Transverse colon (tissue), 4 donors: ENCODE measurements around the gene OR5D16. TPM values are rescaled to one million over a fixed set of nuclear protein-coding genes. Genes with fewer than 3 reads are reported as not detected.
A peak's percentile ranks its signal among the peaks of the same experiment; 100 is the strongest.
"Not testable (repeated sequence)": the region's sequence is repeated elsewhere in the genome, so short reads cannot be mapped to it uniquely, and the experiment has no call there.

ENCODE experiments used
- DNase-seq: peaks from one replicate; pipeline ENCODE4 v3.0.0-alpha.2; 2019
- H3K27ac ChIP-seq, 4 donors: fragments of 200-600 bp; sonication (generic); 2 replicates each; pipeline ENCODE4 v1.5.1; 2016 to 2018; ENCODE audit warnings: inconsistent platforms in 4 of 4
- H3K27me3 ChIP-seq: fragments of 200-600 bp; sonication (generic); 2 replicates; pipeline ENCODE4 v1.5.1; 2017; ENCODE audit warnings: inconsistent platforms
- H3K36me3 ChIP-seq, 4 donors: fragments of 200-600 bp; sonication (generic); 2 replicates each; pipeline ENCODE4 v1.5.1; 2017 to 2019; ENCODE audit warnings: inconsistent platforms in 4 of 4
- H3K4me1 ChIP-seq, 4 donors: fragments of 200-600 bp; sonication (generic); 2 replicates each; pipeline ENCODE4 v1.5.1; 2017 to 2020; ENCODE audit warnings: inconsistent platforms in 4 of 4
- H3K4me3 ChIP-seq, 4 donors: fragments of 200-600 bp; sonication (generic); 1 replicate in 1 of 4; 2 replicates in 3 of 4; pipeline versions ENCODE4 v1.5.1 to v1.6.1; 2017 to 2019; ENCODE audit warnings: inconsistent platforms in 4 of 4
- H3K9me3 ChIP-seq, 2 donors: fragments of 200-600 bp; sonication (generic); 2 replicates each; pipeline ENCODE4 v1.5.1; 2017 to 2019; ENCODE audit warnings: inconsistent platforms in 2 of 2
- EP300 ChIP-seq: sonication (generic); formaldehyde crosslinking; IDR thresholded peaks from one replicate; pipeline ENCODE4 v1.6.1; 2017; ENCODE audit warnings: antibody characterized with exemption, low read depth
- POLR2A ChIP-seq: fragments of 450-650 bp; IDR thresholded peaks from one replicate; pipeline ENCODE4 v1.6.1; 2016; ENCODE audit warnings: antibody characterized with exemption, mild to moderate bottlenecking, moderate library complexity
- POLR2AphosphoS5 ChIP-seq, 3 donors: sonication (generic); formaldehyde crosslinking; IDR thresholded peaks; one replicate each; pipeline ENCODE4 v1.6.1; 2016; ENCODE audit warnings: antibody characterized with exemption in 3 of 3
- WGBS, 2 donors: methylation state at CpG; one replicate each; pipeline ENCODE4 v1.1.5; 2018; ENCODE audit warnings: low coverage in 1 of 2; 5-methylcytosine and 5-hydroxymethylcytosine counted together
- in situ Hi-C, 4 donors: fragments of 200-750 bp; cut with MboI; loops; one replicate each; pipeline versions ENCODE4 v1.15.0 to v1.15.1; 2017; ENCODE audit warnings: low sequenced_read_pairs in 3 of 4, low pct_ligation_motif_present in 1 of 4, low pct_unique_long_range_greater_than_20kb in 1 of 4
- intact Hi-C: fragments of 100-400 bp; cut with DNase I; formaldehyde crosslinking; loops from one replicate; pipeline ENCODE4 v1.15.1; 2023; ENCODE audit warnings: low total_unique reads
- total RNA-seq, 4 donors: library from RNA; depleted of rRNA; stranded (reverse); fragments of >200 nt; gene quantifications; one replicate each; pipeline ENCODE4 v1.1.0, GENCODE V29; 2016
- TF ChIP-seq, protein P1 (sequence below), 5 experiments: fragments of 200-600 bp in 3 of 5; fragments of 450-650 bp in 2 of 5; sonication (generic) in 3 of 5; IDR thresholded peaks; 1 replicate in 2 of 5; 2 replicates in 3 of 5; pipeline ENCODE4 v1.5.1; 2016 to 2017; ENCODE audit warnings: antibody characterized with exemption in 5 of 5, inconsistent platforms in 3 of 5, mild to moderate bottlenecking in 2 of 5, moderate library complexity in 1 of 5

The OR5D16 gene
- total RNA-seq, 4 donors from 2014 or later: not detected

DNA sequence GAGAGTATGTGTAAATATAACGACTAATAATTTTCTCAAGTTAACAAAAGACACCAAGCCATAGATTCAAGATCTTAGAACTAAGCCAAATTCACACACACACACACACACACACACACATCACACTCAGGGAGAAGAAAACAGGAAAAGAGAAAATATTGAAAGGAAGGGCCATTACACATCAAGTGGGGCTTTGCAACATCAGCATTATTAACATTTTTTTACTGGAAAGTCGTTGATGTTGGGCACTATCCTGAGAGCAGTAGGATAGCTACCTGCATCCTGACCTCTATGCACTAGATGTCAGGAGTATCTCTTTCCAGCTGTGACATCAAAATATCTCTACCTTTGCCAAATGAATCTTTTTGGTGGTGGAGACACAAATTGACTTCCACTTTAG is 8.9 kb downstream of the OR5D16 start:
- no peak for DNase-seq
- TF ChIP-seq EP300 (no peak), POLR2AphosphoS5 (IDR thresholded peaks at IDR 0.05) (no peak), POLR2A (no peak)
- TF ChIP-seq, protein P1, sequence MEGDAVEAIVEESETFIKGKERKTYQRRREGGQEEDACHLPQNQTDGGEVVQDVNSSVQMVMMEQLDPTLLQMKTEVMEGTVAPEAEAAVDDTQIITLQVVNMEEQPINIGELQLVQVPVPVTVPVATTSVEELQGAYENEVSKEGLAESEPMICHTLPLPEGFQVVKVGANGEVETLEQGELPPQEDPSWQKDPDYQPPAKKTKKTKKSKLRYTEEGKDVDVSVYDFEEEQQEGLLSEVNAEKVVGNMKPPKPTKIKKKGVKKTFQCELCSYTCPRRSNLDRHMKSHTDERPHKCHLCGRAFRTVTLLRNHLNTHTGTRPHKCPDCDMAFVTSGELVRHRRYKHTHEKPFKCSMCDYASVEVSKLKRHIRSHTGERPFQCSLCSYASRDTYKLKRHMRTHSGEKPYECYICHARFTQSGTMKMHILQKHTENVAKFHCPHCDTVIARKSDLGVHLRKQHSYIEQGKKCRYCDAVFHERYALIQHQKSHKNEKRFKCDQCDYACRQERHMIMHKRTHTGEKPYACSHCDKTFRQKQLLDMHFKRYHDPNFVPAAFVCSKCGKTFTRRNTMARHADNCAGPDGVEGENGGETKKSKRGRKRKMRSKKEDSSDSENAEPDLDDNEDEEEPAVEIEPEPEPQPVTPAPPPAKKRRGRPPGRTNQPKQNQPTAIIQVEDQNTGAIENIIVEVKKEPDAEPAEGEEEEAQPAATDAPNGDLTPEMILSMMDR (IDR thresholded peaks at IDR 0.05): no peak
- intact Hi-C loops (no loop called here), in situ Hi-C loops (no loop called here)
- Histone ChIP-seq H3K9me3 (peaks cover 0 to 3% of the 10 kb centered on the region in 2 donors), H3K27me3 (no peaks in the 10 kb centered on the region), H3K36me3 (no peaks in the 10 kb centered on the region), H3K4me1 (no peaks in the 10 kb centered on the region), H3K4me3 (no peak overlapping the region), H3K27ac (no peak overlapping the region)
- WGBS, 2 donors: 37 to 47% methylated on average over 1 to 2 of the region's 2 CpGs

DNA sequence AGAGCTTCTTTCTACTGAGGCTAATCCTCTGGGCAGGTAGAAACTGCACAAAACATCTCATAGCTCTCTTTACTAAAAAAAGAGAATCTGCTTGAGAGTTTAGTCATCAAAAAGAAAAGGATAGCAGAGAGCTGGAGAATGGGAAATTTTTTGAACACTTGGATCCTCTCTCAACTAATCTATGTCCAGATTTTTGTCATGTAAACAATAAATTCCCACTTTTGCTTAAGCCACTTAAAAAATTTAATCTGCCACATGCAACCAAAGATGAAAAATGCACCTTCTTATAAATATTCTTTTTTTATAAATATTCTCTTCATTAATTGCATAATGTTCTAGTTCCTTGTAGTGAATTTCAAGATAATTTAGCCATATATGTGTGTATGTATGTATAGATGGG is 10.5 kb downstream of the OR5D16 start:
- no peaks in the 10 kb centered on the region for H3K36me3 ChIP-seq
- H3K9me3 ChIP-seq: peaks cover 0 to 3% of the 10 kb centered on the region in 2 donors
- in situ Hi-C loops (no loop called here), intact Hi-C loops (no loop called here)
- H3K27ac ChIP-seq: no peak overlapping the region
- DNase-seq: no peak
- H3K4me1 ChIP-seq: no peaks in the 10 kb centered on the region
- TF ChIP-seq EP300 (no peak), POLR2AphosphoS5 (IDR thresholded peaks at IDR 0.05) (no peak), POLR2A (no peak)
- TF ChIP-seq, protein P1 (IDR thresholded peaks at IDR 0.05): no peak
- no peak overlapping the region for H3K4me3 ChIP-seq
- no peaks in the 10 kb centered on the region for H3K27me3 ChIP-seq

DNA sequence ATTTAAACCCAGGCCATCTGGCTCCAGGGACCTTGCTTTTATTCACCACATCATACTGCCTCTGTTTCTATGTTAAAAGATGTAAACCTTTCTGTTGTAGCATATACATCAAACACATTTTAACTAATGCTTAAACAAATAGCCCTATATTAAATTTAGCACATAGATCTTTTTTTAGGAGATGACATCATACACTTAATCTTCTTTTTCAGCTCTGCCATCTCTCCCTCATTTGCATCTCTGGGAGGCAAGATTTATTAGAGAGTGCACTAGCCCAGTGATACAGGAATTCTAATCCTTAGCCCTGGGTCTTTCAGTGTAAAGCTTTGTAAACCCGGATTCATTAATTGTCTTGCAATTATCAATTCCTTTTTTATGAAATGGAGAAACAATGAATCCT is 13.6 kb downstream of the OR5D16 start:
- in situ Hi-C loops (no loop called here), intact Hi-C loops (no loop called here)
- Histone ChIP-seq H3K36me3 (no peaks in the 10 kb centered on the region), H3K9me3 (no peaks in the 10 kb centered on the region), H3K4me3 (no peak overlapping the region), H3K27me3 (no peaks in the 10 kb centered on the region), H3K4me1 (no peaks in the 10 kb centered on the region), H3K27ac (no peak overlapping the region)
- no peak for DNase-seq
- 74 to 80% methylated on average over 1 of the region's 1 CpG for WGBS, 2 donors
- TF ChIP-seq POLR2A (no peak), EP300 (no peak), POLR2AphosphoS5 (IDR thresholded peaks at IDR 0.05) (no peak)
- TF ChIP-seq, protein P1 (IDR thresholded peaks at IDR 0.05): no peak

DNA sequence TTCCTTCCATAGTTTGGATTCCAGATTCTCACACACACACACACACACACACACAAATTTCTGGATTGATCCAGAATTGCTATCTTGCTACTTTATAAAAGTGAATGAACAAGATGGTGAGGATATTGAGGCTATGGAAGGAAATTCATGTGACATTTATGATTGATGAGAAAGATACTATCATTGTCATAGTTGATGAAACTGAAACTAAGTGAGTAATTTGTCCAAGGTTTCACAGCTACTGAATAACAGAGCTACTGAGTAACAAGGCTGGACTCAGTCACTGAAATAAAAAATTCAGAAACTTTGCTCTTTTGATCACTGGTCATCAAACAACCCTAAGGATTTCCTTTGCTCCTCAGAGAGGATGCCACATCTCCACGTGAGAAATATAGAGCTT is 16.2 kb downstream of the OR5D16 start:
- no peaks in the 10 kb centered on the region for H3K27me3 ChIP-seq
- no peak overlapping the region for H3K4me3 ChIP-seq
- H3K9me3 ChIP-seq: no peaks in the 10 kb centered on the region
- H3K36me3 ChIP-seq: no peaks in the 10 kb centered on the region
- no peak overlapping the region for H3K27ac ChIP-seq
- DNase-seq: no peak
- no peaks in the 10 kb centered on the region for H3K4me1 ChIP-seq
- intact Hi-C loops: no loop called here
- 10 to 44% methylated on average over 1 of the region's 1 CpG for WGBS, 2 donors
- in situ Hi-C loops: no loop called here
- TF ChIP-seq EP300 (no peak), POLR2AphosphoS5 (IDR thresholded peaks at IDR 0.05) (no peak), POLR2A (no peak)
- TF ChIP-seq, protein P1 (IDR thresholded peaks at IDR 0.05): no peak

DNA sequence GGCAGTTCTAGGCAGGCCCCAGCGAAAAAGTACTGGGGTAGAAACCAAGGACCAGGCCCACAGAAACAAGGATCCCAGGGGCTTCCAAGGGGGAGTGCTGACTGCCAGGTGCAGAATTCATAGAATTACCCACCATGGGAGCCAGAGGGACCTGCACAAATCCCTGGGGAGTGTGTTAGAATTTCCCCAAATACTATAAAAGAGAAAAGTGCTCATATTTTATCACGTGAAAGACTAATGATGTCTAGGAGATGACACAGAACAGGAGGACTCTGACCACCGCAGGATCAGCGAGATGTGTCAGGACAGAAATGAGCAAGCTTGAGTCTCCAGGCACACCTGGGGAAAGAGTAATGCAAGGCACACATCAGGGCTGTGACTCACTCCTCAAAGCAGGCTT is 28.8 kb downstream of the OR5D16 start:
- intact Hi-C loops, DNase-seq, H3K27me3 ChIP-seq, in situ Hi-C loops, H3K9me3 ChIP-seq, H3K27ac ChIP-seq, H3K4me1 ChIP-seq, H3K36me3 ChIP-seq, H3K4me3 ChIP-seq: not testable (repeated sequence)
- WGBS, 2 donors: 33 to 72% methylated on average over 1 to 4 of the region's 4 CpGs

GRCh38 chr11:55872731-55873130 is 34.2 kb downstream of the OR5D16 start:
- H3K36me3 ChIP-seq, DNase-seq, in situ Hi-C loops, H3K27me3 ChIP-seq, H3K4me1 ChIP-seq, intact Hi-C loops, H3K9me3 ChIP-seq, H3K27ac ChIP-seq: not testable (repeated sequence)
- peak overlapping the region in 3 of 4 donors; percentile 23 to 37 (median 26) for H3K4me3 ChIP-seq
- 80% methylated on average over 21 of the region's 33 CpGs; no CpG with 5 or more reads in 1 of the 2 donors for WGBS, 2 donors

DNA sequence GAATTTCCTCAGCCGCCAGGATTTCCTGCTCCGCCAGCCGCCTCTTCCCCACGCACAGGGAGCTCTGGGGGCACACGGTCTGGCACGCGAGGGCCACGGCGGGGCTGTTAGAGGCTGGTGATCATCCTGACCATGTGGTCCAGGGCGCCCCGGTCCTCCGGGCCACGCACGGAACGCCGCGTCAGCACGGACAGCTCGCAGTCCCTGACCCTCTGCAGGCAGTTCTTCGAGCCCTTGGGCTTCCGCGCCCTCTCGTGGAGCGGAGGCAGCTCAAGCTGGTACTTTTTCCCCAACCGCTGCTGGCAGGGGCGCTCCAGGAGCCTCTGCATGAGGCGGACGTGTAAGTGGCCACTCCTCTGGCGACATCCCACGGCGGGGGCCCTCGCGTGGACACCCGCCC is 34.6 kb downstream of the OR5D16 start:
- in situ Hi-C loops: not testable (repeated sequence)
- WGBS, 2 donors: 73% methylated on average over 12 of the region's 34 CpGs; no CpG with 5 or more reads in 1 of the 2 donors

More for the DNA sequence above, 34.6 kb downstream of the OR5D16 start:
- H3K27me3 ChIP-seq, H3K36me3 ChIP-seq, intact Hi-C loops, H3K9me3 ChIP-seq, H3K27ac ChIP-seq, DNase-seq, H3K4me1 ChIP-seq: not testable (repeated sequence)
- peak overlapping the region in 3 of 4 donors; percentile 23 to 37 (median 26) for H3K4me3 ChIP-seq
